Measurements from ENCODE around the gene ALAD. TPM values are rescaled to one million over a fixed set of nuclear protein-coding genes. Genes with fewer than 3 reads are reported as not detected.

Gene ALAD
- total and polyA plus RNA-seq, 9 of the 15 experiments (the other 6 are each of a cell fraction or from before 2014, with no cell fraction given): 1.3 to 12.7 (median 6.8) TPM

- TF ChIP-seq SMC3 (conservative IDR thresholded peaks at IDR 0.05; ENCODE audit: insufficient read depth, low read depth, low read length) (no peak), NONO (IDR thresholded peaks at IDR 0.05; ENCODE audit: low read depth in 2 of 2, low read length in 1 of 2) (peak in 1 of 2 experiments; percentile 74; a peak in 1 of 4 replicates), PURB (CRISPR knock-in tag; IDR thresholded peaks at IDR 0.05; ENCODE audit: low read depth) (no peak), NCOR1 (IDR thresholded peaks at IDR 0.05) (no peak), ATF6 (CRISPR knock-in tag; IDR thresholded peaks at IDR 0.05) (0 out of 2 replicates have a peak, but pooled peaks have one; percentile 75), KAT2B (IDR thresholded peaks at IDR 0.05; ENCODE audit: low read depth, low read length) (no peak), MYC (IDR thresholded peaks at IDR 0.05; ENCODE audit: low read depth, low read length) (peak; percentile 87), MYC (CRISPR knock-in tag; IDR thresholded peaks at IDR 0.05; ENCODE audit: borderline replicate concordance, low read depth) (no peak; the same call in 1 of the 2 replicates), POLR2H (tag; IDR thresholded peaks at IDR 0.05; ENCODE audit: low read depth) (peak; percentile 57; the same call in 1 of the 2 replicates), RBM14 (IDR thresholded peaks at IDR 0.05; ENCODE audit: borderline replicate concordance, insufficient read depth, low read depth, low read length) (no peak), GABPB2 (CRISPR knock-in tag; conservative IDR thresholded peaks at IDR 0.05) (no peak), KHSRP (IDR thresholded peaks at IDR 0.05) (no peak), TCF7L2 (IDR thresholded peaks at IDR 0.05; ENCODE audit: low read depth, low read length) (no peak), RFX1 (IDR thresholded peaks at IDR 0.05) (peak; percentile 96), HDAC8 (tag; IDR thresholded peaks at IDR 0.05) (no peak), ZNF124 (CRISPR knock-in tag; IDR thresholded peaks at IDR 0.05) (no peak), CBX1 (IDR thresholded peaks at IDR 0.05; ENCODE audit: low read depth) (peak; percentile 79), ZNF224 (CRISPR knock-in tag; IDR thresholded peaks at IDR 0.05) (no peak), SFPQ (IDR thresholded peaks at IDR 0.05; ENCODE audit: low read depth, low read length) (no peak), ZNF717 (CRISPR knock-in tag; IDR thresholded peaks at IDR 0.05) (no peak), ETV6 (IDR thresholded peaks at IDR 0.05; ENCODE audit: borderline replicate concordance in 1 of 2, low read depth in 2 of 2, low read length in 1 of 2) (no peak), ETV6 (CRISPR knock-in tag; IDR thresholded peaks at IDR 0.05; ENCODE audit: borderline replicate concordance) (no peak), USF2 (CRISPR knock-in tag; IDR thresholded peaks at IDR 0.05) (no peak), MTF1 (CRISPR knock-in tag; IDR thresholded peaks at IDR 0.05; ENCODE audit: borderline replicate concordance) (no peak), C11orf30 (IDR thresholded peaks at IDR 0.05; ENCODE audit: low read depth) (peak; percentile 86)
Measured at GRCh38 chr9:113340011-113340699, 60.9 kb downstream of the ALAD start, which contains the start of gene WDR31 (continued).
